ENCODE data around the gene ATRAID.
"Not testable (repeated sequence)": the region's sequence is repeated elsewhere in the genome, so short reads cannot be mapped to it uniquely, and the experiment has no call there.

- TF ChIP-seq NFE2L1 (CRISPR knock-in tag; IDR thresholded peaks at IDR 0.05); USF2 (CRISPR knock-in tag; IDR thresholded peaks at IDR 0.05); CTCF (IDR thresholded peaks at IDR 0.05); ATF3 (CRISPR knock-in tag; conservative IDR thresholded peaks at IDR 0.05); USF1 (CRISPR knock-in tag; IDR thresholded peaks at IDR 0.05); E2F5 (CRISPR knock-in tag; IDR thresholded peaks at IDR 0.05); ATF1 (CRISPR knock-in tag; IDR thresholded peaks at IDR 0.05); FOXP1 (CRISPR knock-in tag; IDR thresholded peaks at IDR 0.05; ENCODE audit: borderline replicate concordance); CREB1 (CRISPR knock-in tag; IDR thresholded peaks at IDR 0.05); CBFB (CRISPR knock-in tag; IDR thresholded peaks at IDR 0.05; ENCODE audit: low read depth): not testable (repeated sequence)
Observed at GRCh38 chr2:27175781-27176180, 36.1 kb upstream of the ATRAID start.
